Trophoblast cell (in vitro differentiated cells and primary cell): ENCODE results near the gene FBXW10B.
"Not testable (repeated sequence)": the region's sequence is repeated elsewhere in the genome, so short reads cannot be mapped to it uniquely, and the experiment has no call there.

ENCODE experiments used
- DNase-seq, 2 donors: peaks; one replicate each; pipeline ENCODE4 v3.0.0-alpha.2; 2016
- H2AFZ ChIP-seq: 2 replicates; pipeline ENCODE4 v1.6.1; 2013; ENCODE audit warnings: low read length, moderate library complexity, mild to moderate bottlenecking; ENCODE audit not compliant: insufficient read depth, poor library complexity
- H2AK5ac ChIP-seq: 2 replicates; pipeline ENCODE4 v1.6.1; 2013; ENCODE audit warnings: mild to moderate bottlenecking, low read length
- H2BK120ac ChIP-seq: 2 replicates; pipeline ENCODE4 v1.6.1; 2013; ENCODE audit warnings: low read length, mild to moderate bottlenecking, moderate library complexity; ENCODE audit not compliant: insufficient read depth, poor library complexity
- H2BK12ac ChIP-seq: 2 replicates; pipeline ENCODE4 v1.6.1; 2013; ENCODE audit warnings: mild to moderate bottlenecking, low read length, moderate library complexity
- H2BK5ac ChIP-seq: 2 replicates; pipeline ENCODE4 v1.6.1; 2013; ENCODE audit warnings: low read length, low read depth, moderate library complexity, mild to moderate bottlenecking; ENCODE audit not compliant: poor library complexity
- H3K14ac ChIP-seq: 2 replicates; pipeline ENCODE4 v1.6.1; 2013; ENCODE audit warnings: mild to moderate bottlenecking, low read length
- H3K18ac ChIP-seq: 2 replicates; pipeline ENCODE4 v1.6.1; 2013; ENCODE audit warnings: mild to moderate bottlenecking, low read length
- H3K23ac ChIP-seq: 2 replicates; pipeline ENCODE4 v1.6.1; 2013; ENCODE audit warnings: low read length
- H3K27ac ChIP-seq: 2 replicates; pipeline ENCODE4 v1.5.1; 2013; ENCODE audit warnings: low read depth, mild to moderate bottlenecking, inconsistent platforms, low read length, moderate library complexity
- H3K27me3 ChIP-seq: 2 replicates; pipeline ENCODE4 v1.6.1; 2013; ENCODE audit warnings: inconsistent platforms, mild to moderate bottlenecking, low read length, moderate library complexity; ENCODE audit not compliant: insufficient read depth
- H3K36me3 ChIP-seq, 2 experiments: 1 replicate in 1 of 2; 2 replicates in 1 of 2; pipeline ENCODE4 v1.6.1; 2013; ENCODE audit warnings: low read length in 2 of 2, mild to moderate bottlenecking in 2 of 2, moderate library complexity in 1 of 2; ENCODE audit not compliant: insufficient read depth in 2 of 2, control insufficient read depth in 1 of 2
- H3K4ac ChIP-seq: 2 replicates; pipeline ENCODE4 v1.6.1; 2013; ENCODE audit warnings: low read depth, mild to moderate bottlenecking, low read length, moderate library complexity
- H3K4me1 ChIP-seq, 2 experiments: 1 replicate in 1 of 2; 2 replicates in 1 of 2; pipeline ENCODE4 v1.6.1; 2013; ENCODE audit warnings: low read length in 2 of 2, mild to moderate bottlenecking in 2 of 2, moderate library complexity in 1 of 2; ENCODE audit not compliant: insufficient read depth in 2 of 2, control insufficient read depth in 1 of 2
- H3K4me2 ChIP-seq: 2 replicates; pipeline ENCODE4 v1.6.1; 2013; ENCODE audit warnings: inconsistent platforms, mild to moderate bottlenecking, low read length, moderate library complexity
- H3K4me3 ChIP-seq: 2 replicates; pipeline ENCODE4 v1.5.1; 2013; ENCODE audit warnings: mild to moderate bottlenecking, low read depth, low read length, inconsistent platforms
- H3K79me1 ChIP-seq: one replicate; pipeline ENCODE4 v1.6.1; 2013; ENCODE audit warnings: low read length
- H3K79me2 ChIP-seq: 2 replicates; pipeline ENCODE4 v1.6.1; 2013; ENCODE audit warnings: low read length, mild to moderate bottlenecking; ENCODE audit not compliant: control insufficient read depth, insufficient read depth, poor library complexity
- H3K9ac ChIP-seq: 2 replicates; pipeline ENCODE4 v1.6.1; 2013; ENCODE audit warnings: mild to moderate bottlenecking, low read length
- H3K9me3 ChIP-seq: 2 replicates; pipeline ENCODE4 v1.6.1; 2013; ENCODE audit warnings: low read depth, mild to moderate bottlenecking, control low read depth, inconsistent platforms, low read length; ENCODE audit not compliant: insufficient read depth
- H4K12ac ChIP-seq: 2 replicates; pipeline ENCODE4 v1.6.1; 2013; ENCODE audit warnings: low read depth, mild to moderate bottlenecking, low read length, moderate library complexity
- H4K8ac ChIP-seq: 2 replicates; pipeline ENCODE4 v1.6.1; 2013; ENCODE audit warnings: low read depth, mild to moderate bottlenecking, low read length, moderate library complexity
- H4K91ac ChIP-seq: one replicate; pipeline ENCODE4 v1.6.1; 2013; ENCODE audit warnings: low read depth, mild to moderate bottlenecking, low read length, moderate library complexity
- WGBS: extraction: QIAGEN DNeasy Blood & Tissue Kit; methylation state at CpG from one replicate; pipeline ENCODE4 v1.1.7; 2013; ENCODE audit warnings: missing lambda C conversion rate; ENCODE audit not compliant: insufficient read length, insufficient coverage; ENCODE audit errors: extremely low coverage; 5-methylcytosine and 5-hydroxymethylcytosine counted together

Gene FBXW10B

DNA sequence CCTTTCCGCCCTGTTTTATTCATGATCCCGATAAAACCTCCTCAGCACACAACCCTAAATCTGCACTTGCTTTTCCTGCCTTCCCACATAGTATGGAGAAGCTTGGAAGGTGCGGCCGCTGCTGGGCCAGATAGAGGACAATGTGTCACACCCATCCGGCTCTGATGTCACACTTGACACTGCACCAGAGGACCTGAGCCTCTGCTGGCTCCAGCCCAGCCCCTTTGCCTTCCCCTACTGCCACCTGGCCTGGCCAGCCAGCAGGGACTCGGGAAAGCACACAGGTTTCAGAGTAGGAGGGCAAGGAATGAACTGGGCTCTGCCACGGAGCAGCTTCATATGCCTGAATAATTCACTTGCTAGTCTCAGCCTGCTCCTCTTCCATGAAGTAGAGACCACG lies 2.6 kb upstream of the FBXW10B start:
- H3K23ac ChIP-seq, H3K4me1 ChIP-seq, H3K27me3 ChIP-seq, H4K91ac ChIP-seq, H3K14ac ChIP-seq, H3K9me3 ChIP-seq, H3K79me2 ChIP-seq, H3K27ac ChIP-seq, DNase-seq, H2BK120ac ChIP-seq, H3K4me3 ChIP-seq, H3K4me2 ChIP-seq, H3K4ac ChIP-seq, H4K12ac ChIP-seq, H2AFZ ChIP-seq, H3K36me3 ChIP-seq, H4K8ac ChIP-seq, H2AK5ac ChIP-seq, H3K18ac ChIP-seq, H3K79me1 ChIP-seq, H2BK12ac ChIP-seq, H2BK5ac ChIP-seq, H3K9ac ChIP-seq: not testable (repeated sequence)
- WGBS = no CpG with 5 or more reads among the region's 8 CpGs

DNA sequence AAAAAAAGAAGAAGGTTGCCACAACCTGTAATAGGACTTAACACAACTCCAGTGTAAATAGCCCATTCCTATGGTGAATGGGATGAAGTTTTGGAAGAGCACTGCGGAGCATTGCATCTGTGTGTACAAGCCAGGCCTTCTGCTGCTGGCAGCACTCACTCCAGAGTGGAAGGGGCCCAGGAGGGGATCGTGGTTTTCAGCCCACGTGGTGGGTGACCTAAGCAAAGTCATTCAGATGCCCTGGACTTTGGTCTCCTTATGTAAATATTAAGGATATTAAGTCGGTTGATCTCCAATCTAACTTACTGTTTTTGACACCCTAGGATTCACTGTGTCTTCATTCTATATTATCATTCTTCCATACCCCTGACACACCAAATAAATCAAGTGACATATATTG lies 2.7 kb downstream of the FBXW10B start:
- not testable (repeated sequence) for H3K18ac ChIP-seq, H3K23ac ChIP-seq, H3K14ac ChIP-seq, H3K27ac ChIP-seq, H4K8ac ChIP-seq, H3K36me3 ChIP-seq, H2BK12ac ChIP-seq, H2BK120ac ChIP-seq, H2AFZ ChIP-seq, H4K91ac ChIP-seq, H3K4me3 ChIP-seq, H3K4me2 ChIP-seq, H3K79me1 ChIP-seq, DNase-seq, H3K27me3 ChIP-seq, H3K9me3 ChIP-seq, H3K4me1 ChIP-seq, H4K12ac ChIP-seq, H2AK5ac ChIP-seq, H3K9ac ChIP-seq, H3K79me2 ChIP-seq, H3K4ac ChIP-seq, H2BK5ac ChIP-seq
- no CpG with 5 or more reads among the region's 4 CpGs for WGBS

DNA sequence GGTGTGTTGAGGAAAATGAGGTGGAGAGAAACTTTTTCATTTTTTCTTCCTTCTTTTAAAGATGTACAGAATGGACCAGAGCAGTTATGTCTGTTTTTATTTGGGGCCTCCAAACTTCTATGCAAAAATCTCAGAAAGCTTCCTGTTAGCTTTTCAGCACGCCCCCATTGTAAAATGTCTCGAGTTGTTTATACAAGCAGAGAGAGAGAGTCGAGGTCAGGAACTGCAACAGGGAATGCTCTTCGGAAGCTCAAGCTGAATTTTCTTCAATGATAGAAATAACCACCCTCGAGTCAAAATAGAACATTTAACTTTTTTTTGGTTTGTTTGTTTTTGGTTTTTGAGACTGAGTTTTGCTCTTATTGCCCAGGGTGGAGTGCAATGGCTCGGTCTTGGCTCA lies 3.7 kb downstream of the FBXW10B start:
- H3K4ac ChIP-seq, H2BK5ac ChIP-seq, H3K14ac ChIP-seq, H2BK120ac ChIP-seq, H3K4me2 ChIP-seq, H4K8ac ChIP-seq, H3K27me3 ChIP-seq, H3K27ac ChIP-seq, H3K36me3 ChIP-seq, H3K79me1 ChIP-seq, H3K4me1 ChIP-seq, H3K4me3 ChIP-seq, H3K9ac ChIP-seq, H4K12ac ChIP-seq, H3K18ac ChIP-seq, H2AFZ ChIP-seq, H3K9me3 ChIP-seq, DNase-seq, H3K79me2 ChIP-seq, H2AK5ac ChIP-seq, H3K23ac ChIP-seq, H2BK12ac ChIP-seq, H4K91ac ChIP-seq: not testable (repeated sequence)
- no CpG with 5 or more reads among the region's 6 CpGs for WGBS

DNA sequence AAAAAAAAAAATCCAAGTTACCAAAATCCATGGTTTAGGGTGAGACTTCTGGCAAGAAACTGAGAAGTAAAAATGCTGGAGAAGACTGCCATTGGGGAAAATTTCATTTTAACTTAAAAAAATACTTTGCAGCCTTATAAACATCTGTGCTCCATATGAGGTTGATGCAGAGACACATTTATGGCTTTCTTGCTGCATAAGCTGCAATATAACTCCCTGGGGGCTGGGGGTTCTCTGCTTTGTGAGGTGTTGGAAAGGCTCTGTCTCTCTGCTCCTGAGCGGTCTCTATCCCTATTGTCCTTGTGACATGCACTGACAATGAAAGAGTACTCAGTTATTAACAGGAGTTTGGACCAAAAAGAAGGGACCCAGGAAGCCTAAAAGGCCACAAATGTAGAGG lies 6.4 kb downstream of the FBXW10B start:
- not testable (repeated sequence) for H2AFZ ChIP-seq, H3K27me3 ChIP-seq, DNase-seq, H3K9ac ChIP-seq, H3K9me3 ChIP-seq, H3K18ac ChIP-seq, H3K4ac ChIP-seq, H3K79me2 ChIP-seq, H3K27ac ChIP-seq, H3K4me1 ChIP-seq, H3K23ac ChIP-seq, H4K12ac ChIP-seq, H2BK12ac ChIP-seq, H4K91ac ChIP-seq, H3K79me1 ChIP-seq, H2AK5ac ChIP-seq, H3K36me3 ChIP-seq, H2BK120ac ChIP-seq, H3K14ac ChIP-seq, H4K8ac ChIP-seq, H2BK5ac ChIP-seq, H3K4me2 ChIP-seq, H3K4me3 ChIP-seq
- no CpG with 5 or more reads among the region's 1 CpG for WGBS
